Ovary (tissue), 9 donors: ENCODE measurements around the gene DNM2. TPM values are rescaled to one million over a fixed set of nuclear protein-coding genes. Genes with fewer than 3 reads are reported as not detected.

Experiments
- DNase-seq, 5 donors: peaks; one replicate each; pipeline ENCODE4 v3.0.0-alpha.2; 2019 to 2020
- H3K27ac ChIP-seq, 2 donors: fragments of 200-600 bp; one replicate each; pipeline versions ENCODE4 v1.5.1 to v1.8.0; 2019 to 2022
- H3K27me3 ChIP-seq: fragments of 200-600 bp; one replicate; pipeline ENCODE4 v1.8.0; 2022
- H3K36me3 ChIP-seq: fragments of 200-600 bp; sonication (generic); one replicate; pipeline ENCODE4 v1.5.1; 2019
- H3K4me1 ChIP-seq: one replicate; pipeline ENCODE4 v1.8.1; 2013; ENCODE audit warnings: mild to moderate bottlenecking, moderate library complexity; ENCODE audit not compliant: insufficient read depth
- H3K4me3 ChIP-seq: fragments of 200-600 bp; sonication (generic); one replicate; pipeline ENCODE4 v1.5.1; 2017
- H3K9me3 ChIP-seq, 2 donors: fragments of 200-600 bp in 1 of 2; sonication (generic) in 1 of 2; one replicate each; pipeline versions ENCODE4 v1.5.1 to v1.8.1; 2013 to 2019; ENCODE audit warnings: mild to moderate bottlenecking in 1 of 2, moderate library complexity in 1 of 2
- CTCF ChIP-seq, 3 donors: fragments of 450-650 bp in 2 of 3; fragments of 200-600 bp in 1 of 3; IDR thresholded peaks; one replicate each; pipeline versions ENCODE4 v1.5.1 to v1.8.0; 2016 to 2022; ENCODE audit warnings: antibody characterized with exemption in 3 of 3, mild to moderate bottlenecking in 1 of 3
- EP300 ChIP-seq: sonication (generic); formaldehyde crosslinking; IDR thresholded peaks from one replicate; pipeline ENCODE4 v1.6.1; 2017; ENCODE audit warnings: antibody characterized with exemption
- POLR2A ChIP-seq: fragments of 450-650 bp; IDR thresholded peaks from one replicate; pipeline ENCODE4 v1.6.1; 2017; ENCODE audit warnings: antibody characterized with exemption, mild to moderate bottlenecking, moderate library complexity
- WGBS, 3 donors: extraction: QIAGEN DNeasy Blood & Tissue Kit in 1 of 3; methylation state at CpG; one replicate each; pipeline versions ENCODE4 v1.1.5 to v1.1.7; 2013 to 2017; 5-methylcytosine and 5-hydroxymethylcytosine counted together
- intact Hi-C, 4 donors: fragments of 100-400 bp; cut with DNase I; formaldehyde crosslinking; loops; one replicate each; pipeline versions ENCODE4 v1.11.0 to v1.15.1; 2022 to 2023
- polyA plus RNA-seq, 2 donors: library from polyadenylated mRNA; stranded (reverse); fragments of 200-250 nt in 1 of 2; fragments of 350-450 nt in 1 of 2; fragmentation: Illumina TruSeq in 1 of 2; extraction: RNeasy Lipid Tissue Mini Kit (QIAGEN cat#74804) in 1 of 2; gene quantifications; one replicate each; pipeline ENCODE4 v1.2.3, GENCODE V29; 2013 to 2014
- total RNA-seq, 7 donors: library from RNA; depleted of rRNA in 2 of 7; stranded (reverse); fragments of >200 nt in 2 of 7; fragmentation: NEBNext Ultra II Directional in 3 of 7; extraction: Animal tissue kit (Norgen Biotek cat#: 25700) in 3 of 7; gene quantifications; one replicate each; pipeline versions ENCODE4 v1.1.0 to v1.2.4, GENCODE V29; 2016 to 2023
- donor health status: DM: no; HTN: no; CAD: no; lungs with moderate emphysema.
- donor health status: DM: no; HTN: no; CAD: no.
- donor health status: Bipolar disorder and iron deficiency.
- donor health status: DM: yes; HTN: yes; CAD: no.
- donor health status: DM: no; HTN: no; CAD: no.
- donor health status: DM: yes; HTN: yes; CAD: no.

Gene DNM2
- total and polyA plus RNA-seq, 9 donors = 51.1 to 121 (median 74.3) TPM

- TF ChIP-seq CTCF (IDR thresholded peaks at IDR 0.05) (no peak), EP300 (no peak), POLR2A (no peak)
- peaks cover 21% of the 10 kb centered on the region for H3K4me1 ChIP-seq
- WGBS, 3 donors = 50 to 59% (median 53%) methylated on average over 6 of the region's 6 CpGs
- no peaks in the 10 kb centered on the region for H3K36me3 ChIP-seq
- intact Hi-C loops = no loop called here
- no peak overlapping the region for H3K27ac ChIP-seq
- no peak overlapping the region for H3K4me3 ChIP-seq
- no peak for DNase-seq
- H3K9me3 ChIP-seq = no peaks in the 10 kb centered on the region
- H3K27me3 ChIP-seq = no peaks in the 10 kb centered on the region
These were observed 29.4 kb downstream of the DNM2 start for GRCh38 chr19:10747271-10747670.

GRCh38 chr19:10747674-10748073 lies 29.8 kb downstream of the DNM2 start:
- TF ChIP-seq CTCF (IDR thresholded peaks at IDR 0.05) (no peak), EP300 (no peak), POLR2A (no peak)
- no peak overlapping the region for H3K4me3 ChIP-seq
- H3K27me3 ChIP-seq = no peaks in the 10 kb centered on the region
- H3K27ac ChIP-seq = no peak overlapping the region
- intact Hi-C loops = no loop called here
- peak in 1 of 5 donors; percentile 30 for DNase-seq
- no peaks in the 10 kb centered on the region for H3K36me3 ChIP-seq
- WGBS, 3 donors = 87 to 92% (median 89%) methylated on average over 8 of the region's 8 CpGs
- H3K9me3 ChIP-seq = no peaks in the 10 kb centered on the region
- peaks cover 21% of the 10 kb centered on the region for H3K4me1 ChIP-seq

- 86 to 91% (median 89%) methylated on average over 20 of the region's 20 CpGs for WGBS, 3 donors
- peak in 1 of 5 donors; percentile 35 for DNase-seq
- intact Hi-C loops = no loop called here
- TF ChIP-seq CTCF (IDR thresholded peaks at IDR 0.05) (no peak), POLR2A (no peak), EP300 (no peak)
- Histone ChIP-seq H3K36me3 (no peaks in the 10 kb centered on the region), H3K27ac (no peak overlapping the region), H3K27me3 (no peaks in the 10 kb centered on the region), H3K4me1 (peaks cover 21% of the 10 kb centered on the region), H3K4me3 (no peak overlapping the region), H3K9me3 (no peaks in the 10 kb centered on the region)
These were observed 30.5 kb downstream of the DNM2 start for GRCh38 chr19:10748195-10748926.

GRCh38 chr19:10748927-10749434 lies 31.1 kb downstream of the DNM2 start:
- Histone ChIP-seq H3K4me3 (no peak overlapping the region), H3K4me1 (peaks cover 21% of the 10 kb centered on the region), H3K9me3 (no peaks in the 10 kb centered on the region), H3K27ac (no peak overlapping the region), H3K27me3 (no peaks in the 10 kb centered on the region), H3K36me3 (no peaks in the 10 kb centered on the region)
- DNase-seq = peak in 2 of 5 donors; percentile 37 to 60
- TF ChIP-seq CTCF (IDR thresholded peaks at IDR 0.05) (no peak), EP300 (no peak), POLR2A (no peak)
- intact Hi-C loops = no loop called here
- 36 to 44% (median 40%) methylated on average over 10 of the region's 10 CpGs for WGBS, 3 donors
